ENCODE measurements around the gene NTN3.
"Not testable (repeated sequence)": the region's sequence is repeated elsewhere in the genome, so short reads cannot be mapped to it uniquely, and the experiment has no call there.

DNA sequence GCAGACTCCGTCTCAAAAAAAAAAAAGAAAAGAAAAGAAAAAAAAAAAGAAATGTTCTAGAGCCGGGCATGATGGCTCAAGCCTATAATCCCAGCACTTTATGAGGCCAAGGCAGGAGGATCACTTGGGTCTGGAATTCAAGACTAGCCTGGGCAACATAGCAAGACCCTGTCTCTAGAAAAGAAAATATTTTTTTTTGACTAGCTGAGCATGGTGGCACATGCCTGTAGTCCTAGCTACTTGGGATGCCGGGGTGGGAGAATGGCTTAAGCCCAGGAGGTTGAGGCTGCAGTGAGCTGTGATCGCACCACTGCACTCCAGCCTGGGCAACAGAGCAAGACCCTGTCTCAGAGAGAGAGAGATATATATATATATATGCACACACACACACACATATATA lies 35.9 kb upstream of the NTN3 start:
- not testable (repeated sequence) for TF ChIP-seq POLR2A, CTCF (IDR thresholded peaks at IDR 0.05)
